Measurements from ENCODE around the gene DYNC1LI1.
A peak's percentile ranks its signal among the peaks of the same experiment; 100 is the strongest.

DYNC1LI1 gene

GRCh38 chr3:32498252-32498651, 72.4 kb downstream of the DYNC1LI1 start:
- Mint-ChIP-seq H3K36me3 (ENCODE audit: low read depth) (peaks cover 24% of the 10 kb centered on the region), H3K4me1 (ENCODE audit: low read depth) (peaks cover 60% of the 10 kb centered on the region), H3K27ac (peak overlapping the region; percentile 32), H3K27me3 (no peaks in the 10 kb centered on the region), H3K4me3 (no peak overlapping the region), H3K9me3 (no peaks in the 10 kb centered on the region)

- no peak overlapping the region for H3K4me3 Mint-ChIP-seq
- H3K36me3 Mint-ChIP-seq (ENCODE audit: low read depth) = peaks cover 23% of the 10 kb centered on the region
- peak overlapping the region; percentile 28 for H3K27ac Mint-ChIP-seq
- H3K4me1 Mint-ChIP-seq (ENCODE audit: low read depth) = peaks cover 44% of the 10 kb centered on the region
- H3K27me3 Mint-ChIP-seq = no peaks in the 10 kb centered on the region
- H3K9me3 Mint-ChIP-seq = no peaks in the 10 kb centered on the region
Observed at GRCh38 chr3:32495609-32496008, 75.0 kb downstream of the DYNC1LI1 start.

- H3K27me3 Mint-ChIP-seq = no peaks in the 10 kb centered on the region
- no peaks in the 10 kb centered on the region for H3K9me3 Mint-ChIP-seq
- peaks cover 18% of the 10 kb centered on the region for H3K36me3 Mint-ChIP-seq (ENCODE audit: low read depth)
- H3K27ac Mint-ChIP-seq = peak overlapping the region; percentile 28
- peaks cover 39% of the 10 kb centered on the region for H3K4me1 Mint-ChIP-seq (ENCODE audit: low read depth)
- no peak overlapping the region for H3K4me3 Mint-ChIP-seq
Observed at GRCh38 chr3:32495085-32495484, 75.6 kb downstream of the DYNC1LI1 start.

- peaks cover 30% of the 10 kb centered on the region for H3K4me1 Mint-ChIP-seq (ENCODE audit: low read depth)
- no peaks in the 10 kb centered on the region for H3K9me3 Mint-ChIP-seq
- H3K27ac Mint-ChIP-seq = no peak overlapping the region
- peaks cover 15% of the 10 kb centered on the region for H3K36me3 Mint-ChIP-seq (ENCODE audit: low read depth)
- H3K27me3 Mint-ChIP-seq = no peaks in the 10 kb centered on the region
- H3K4me3 Mint-ChIP-seq = no peak overlapping the region
Observed at GRCh38 chr3:32493437-32494414, 76.9 kb downstream of the DYNC1LI1 start.

GRCh38 chr3:32492684-32493436, 77.8 kb downstream of the DYNC1LI1 start:
- H3K4me1 Mint-ChIP-seq (ENCODE audit: low read depth) = peaks cover 27% of the 10 kb centered on the region
- no peak overlapping the region for H3K27ac Mint-ChIP-seq
- H3K27me3 Mint-ChIP-seq = no peaks in the 10 kb centered on the region
- no peaks in the 10 kb centered on the region for H3K9me3 Mint-ChIP-seq
- H3K4me3 Mint-ChIP-seq = no peak overlapping the region
- peaks cover 19% of the 10 kb centered on the region for H3K36me3 Mint-ChIP-seq (ENCODE audit: low read depth)

- no peaks in the 10 kb centered on the region for H3K27me3 Mint-ChIP-seq
- peaks cover 45% of the 10 kb centered on the region for H3K36me3 Mint-ChIP-seq (ENCODE audit: low read depth)
- H3K4me3 Mint-ChIP-seq = no peak overlapping the region
- H3K27ac Mint-ChIP-seq = no peak overlapping the region
- no peaks in the 10 kb centered on the region for H3K9me3 Mint-ChIP-seq
- peaks cover 22% of the 10 kb centered on the region for H3K4me1 Mint-ChIP-seq (ENCODE audit: low read depth)
Observed at GRCh38 chr3:32488474-32489008, 82.1 kb downstream of the DYNC1LI1 start.

GRCh38 chr3:32487781-32488473, 82.7 kb downstream of the DYNC1LI1 start:
- Mint-ChIP-seq H3K36me3 (ENCODE audit: low read depth) (peaks cover 49% of the 10 kb centered on the region), H3K27ac (no peak overlapping the region), H3K4me1 (ENCODE audit: low read depth) (peaks cover 24% of the 10 kb centered on the region), H3K9me3 (no peaks in the 10 kb centered on the region), H3K4me3 (no peak overlapping the region), H3K27me3 (no peaks in the 10 kb centered on the region)

- Mint-ChIP-seq H3K9me3 (no peaks in the 10 kb centered on the region), H3K27ac (peak overlapping the region; percentile 6), H3K4me3 (no peak overlapping the region), H3K36me3 (ENCODE audit: low read depth) (peaks cover 76% of the 10 kb centered on the region), H3K4me1 (ENCODE audit: low read depth) (peaks cover 40% of the 10 kb centered on the region), H3K27me3 (no peaks in the 10 kb centered on the region)
Observed at GRCh38 chr3:32484436-32484835, 86.2 kb downstream of the DYNC1LI1 start.

GRCh38 chr3:32483772-32484171, 86.9 kb downstream of the DYNC1LI1 start:
- no peaks in the 10 kb centered on the region for H3K9me3 Mint-ChIP-seq
- H3K4me3 Mint-ChIP-seq = no peak overlapping the region
- peaks cover 82% of the 10 kb centered on the region for H3K36me3 Mint-ChIP-seq (ENCODE audit: low read depth)
- H3K27ac Mint-ChIP-seq = no peak overlapping the region
- peaks cover 40% of the 10 kb centered on the region for H3K4me1 Mint-ChIP-seq (ENCODE audit: low read depth)
- no peaks in the 10 kb centered on the region for H3K27me3 Mint-ChIP-seq

GRCh38 chr3:32482693-32483092, 88.0 kb downstream of the DYNC1LI1 start:
- Mint-ChIP-seq H3K4me1 (ENCODE audit: low read depth) (peaks cover 43% of the 10 kb centered on the region), H3K27ac (peak overlapping the region; percentile 13), H3K4me3 (no peak overlapping the region), H3K9me3 (no peaks in the 10 kb centered on the region), H3K27me3 (no peaks in the 10 kb centered on the region), H3K36me3 (ENCODE audit: low read depth) (peaks cover 81% of the 10 kb centered on the region)

- Mint-ChIP-seq H3K36me3 (ENCODE audit: low read depth) (peaks cover 78% of the 10 kb centered on the region), H3K27me3 (no peaks in the 10 kb centered on the region), H3K4me3 (no peak overlapping the region), H3K27ac (no peak overlapping the region), H3K4me1 (ENCODE audit: low read depth) (peaks cover 48% of the 10 kb centered on the region), H3K9me3 (no peaks in the 10 kb centered on the region)
Observed at GRCh38 chr3:32481791-32482631, 88.6 kb downstream of the DYNC1LI1 start.

- H3K27ac Mint-ChIP-seq = no peak overlapping the region
- H3K36me3 Mint-ChIP-seq (ENCODE audit: low read depth) = peaks cover 76% of the 10 kb centered on the region
- no peak overlapping the region for H3K4me3 Mint-ChIP-seq
- peaks cover 48% of the 10 kb centered on the region for H3K4me1 Mint-ChIP-seq (ENCODE audit: low read depth)
- no peaks in the 10 kb centered on the region for H3K9me3 Mint-ChIP-seq
- no peaks in the 10 kb centered on the region for H3K27me3 Mint-ChIP-seq
Observed at GRCh38 chr3:32480604-32481003, 90.1 kb downstream of the DYNC1LI1 start.
